ENCODE measurements around the gene POLR2L.

POLR2L gene

GRCh38 chr11:812390-812789, 29.9 kb downstream of the POLR2L start:
- no peak for DNase-seq (ENCODE audit: low read depth, low spot score)

- no peak for DNase-seq (ENCODE audit: low read depth, low spot score)
Measured at GRCh38 chr11:811446-812245, 30.7 kb downstream of the POLR2L start.

DNA sequence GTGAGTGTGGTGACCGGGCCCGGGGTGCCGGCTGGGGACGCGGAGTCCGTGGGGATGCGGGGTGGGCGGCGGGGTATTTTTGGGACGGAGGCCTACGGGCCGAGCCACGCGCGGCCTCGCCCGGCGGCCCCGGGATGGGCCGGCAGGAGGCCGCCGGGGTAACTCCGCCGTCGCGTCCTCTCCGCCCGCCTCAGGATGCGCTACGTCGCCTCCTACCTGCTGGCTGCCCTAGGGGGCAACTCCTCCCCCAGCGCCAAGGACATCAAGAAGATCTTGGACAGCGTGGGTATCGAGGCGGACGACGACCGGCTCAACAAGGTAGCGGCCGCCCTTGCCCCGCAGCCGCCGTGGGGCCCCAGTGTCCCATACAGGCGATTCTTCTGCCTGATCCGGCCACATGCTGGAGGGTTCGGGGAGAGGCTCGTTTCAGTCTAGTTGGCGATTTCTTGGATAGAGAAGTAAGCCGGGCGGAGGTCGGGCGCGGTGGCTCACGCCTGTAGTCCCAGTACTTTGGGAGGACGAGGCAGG, 32.2 kb downstream of the POLR2L start:
- no peak for DNase-seq (ENCODE audit: low read depth, low spot score)

DNA sequence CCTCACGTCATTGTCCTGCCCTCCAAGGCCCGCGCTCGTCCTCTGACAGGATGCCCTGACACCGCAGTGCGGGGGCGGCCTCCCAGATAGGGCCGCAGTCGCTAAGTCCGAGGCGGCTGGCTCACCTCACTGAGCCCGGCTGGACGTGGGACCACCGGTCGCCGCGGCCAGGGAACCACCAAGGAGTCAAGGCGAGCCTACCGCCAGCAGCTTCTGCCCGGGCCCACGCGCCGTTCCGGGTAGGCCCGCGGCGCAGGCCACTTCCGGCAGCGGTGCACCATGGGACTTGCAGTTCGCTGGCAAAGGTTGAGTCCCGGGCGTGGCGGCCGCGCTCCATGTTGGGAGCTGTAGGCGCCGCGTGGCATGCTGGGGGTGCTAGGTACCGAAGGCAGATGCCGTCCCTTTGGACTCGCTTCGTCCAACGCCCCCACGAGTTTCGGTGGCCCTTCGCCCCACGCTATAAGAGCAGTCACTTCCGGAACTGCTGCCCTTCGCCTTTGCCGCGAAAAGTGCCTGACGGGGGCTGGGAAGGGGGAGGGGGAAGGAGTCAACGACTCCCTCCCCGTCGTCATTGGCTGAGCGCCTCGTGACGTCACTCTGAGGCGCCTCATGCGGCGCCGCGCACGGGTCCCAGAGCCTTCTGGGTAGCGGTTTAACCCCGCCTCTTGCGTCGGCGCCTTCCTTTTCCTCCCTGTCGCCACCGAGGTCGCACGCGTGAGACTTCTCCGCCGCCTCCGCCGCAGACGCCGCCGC, 32.9 kb downstream of the POLR2L start, which contains the start of gene RPLP2:
Gene RPLP2, plus strand, starts transcription at position 681 of the 753 bp plus-strand sequence. CDS start 268 bp downstream, outside the sequence.
- DNase-seq (ENCODE audit: low read depth, low spot score): peak; percentile 97

DNA sequence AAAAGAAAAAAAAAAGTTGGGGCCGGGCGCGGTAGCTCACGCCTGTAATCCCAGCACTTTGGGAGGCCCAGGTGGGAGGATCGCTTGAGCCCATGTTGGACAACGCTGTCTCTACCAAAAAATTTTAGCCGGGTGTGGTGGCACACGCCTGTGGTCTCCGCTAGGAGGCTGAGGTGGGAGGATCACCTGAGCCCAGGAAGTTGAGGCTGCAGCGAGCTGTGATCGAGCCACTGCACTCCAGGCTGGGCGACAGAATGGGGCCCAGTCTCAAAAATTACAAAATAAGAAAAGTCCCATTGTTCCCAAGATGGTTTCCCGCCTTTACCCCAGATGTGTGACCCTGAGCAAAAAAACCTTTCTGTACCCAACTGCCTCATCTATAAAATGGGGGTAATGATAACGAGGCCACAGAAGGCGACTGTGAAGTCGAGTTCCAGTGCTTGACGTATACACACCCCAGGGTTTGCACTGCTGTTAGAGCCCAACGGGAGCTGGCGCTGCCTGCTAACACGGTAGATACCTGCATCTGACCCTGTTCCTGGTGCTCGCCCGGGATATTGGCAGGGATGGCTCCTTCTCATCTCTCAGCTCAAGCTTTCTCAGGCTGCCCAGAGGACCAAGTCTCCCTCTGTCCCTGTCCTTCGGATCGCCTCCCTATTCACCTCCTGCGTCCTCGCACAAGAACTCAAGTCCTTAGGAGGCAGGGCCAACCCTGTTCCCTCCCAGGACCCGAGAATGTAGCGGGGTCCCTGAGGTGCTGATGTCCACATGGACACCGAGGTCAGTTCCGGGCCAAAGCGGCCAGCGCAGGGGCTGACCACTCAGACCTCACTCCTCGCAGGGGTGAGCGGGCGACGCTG, 33.7 kb downstream of the POLR2L start:
- DNase-seq (ENCODE audit: low read depth, low spot score): no peak

DNA sequence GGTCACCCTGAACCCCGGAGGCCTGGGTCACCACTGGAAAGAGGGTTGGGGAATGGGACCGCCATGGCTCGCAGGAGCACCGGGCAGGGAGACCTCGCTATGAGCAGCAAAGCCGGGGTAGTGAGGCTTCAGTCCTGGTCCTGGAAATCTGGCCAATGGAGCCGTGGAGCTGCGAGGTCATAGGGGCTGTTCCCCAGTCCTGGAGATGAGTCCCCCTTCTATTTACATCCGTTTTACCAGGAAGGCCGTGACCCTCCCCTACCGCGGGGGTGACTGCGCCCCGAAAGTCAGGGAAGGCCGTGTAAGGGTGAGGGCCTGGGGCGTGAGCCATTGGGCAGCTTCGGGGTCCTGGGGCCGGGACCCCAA, 37.7 kb downstream of the POLR2L start:
- no peak for DNase-seq (ENCODE audit: low read depth, low spot score)

GRCh38 chr11:803770-804598, 38.3 kb downstream of the POLR2L start:
- no peak for DNase-seq (ENCODE audit: low read depth, low spot score)

- DNase-seq (ENCODE audit: low read depth, low spot score): no peak
Measured at GRCh38 chr11:803467-803742, 38.9 kb downstream of the POLR2L start.

DNA sequence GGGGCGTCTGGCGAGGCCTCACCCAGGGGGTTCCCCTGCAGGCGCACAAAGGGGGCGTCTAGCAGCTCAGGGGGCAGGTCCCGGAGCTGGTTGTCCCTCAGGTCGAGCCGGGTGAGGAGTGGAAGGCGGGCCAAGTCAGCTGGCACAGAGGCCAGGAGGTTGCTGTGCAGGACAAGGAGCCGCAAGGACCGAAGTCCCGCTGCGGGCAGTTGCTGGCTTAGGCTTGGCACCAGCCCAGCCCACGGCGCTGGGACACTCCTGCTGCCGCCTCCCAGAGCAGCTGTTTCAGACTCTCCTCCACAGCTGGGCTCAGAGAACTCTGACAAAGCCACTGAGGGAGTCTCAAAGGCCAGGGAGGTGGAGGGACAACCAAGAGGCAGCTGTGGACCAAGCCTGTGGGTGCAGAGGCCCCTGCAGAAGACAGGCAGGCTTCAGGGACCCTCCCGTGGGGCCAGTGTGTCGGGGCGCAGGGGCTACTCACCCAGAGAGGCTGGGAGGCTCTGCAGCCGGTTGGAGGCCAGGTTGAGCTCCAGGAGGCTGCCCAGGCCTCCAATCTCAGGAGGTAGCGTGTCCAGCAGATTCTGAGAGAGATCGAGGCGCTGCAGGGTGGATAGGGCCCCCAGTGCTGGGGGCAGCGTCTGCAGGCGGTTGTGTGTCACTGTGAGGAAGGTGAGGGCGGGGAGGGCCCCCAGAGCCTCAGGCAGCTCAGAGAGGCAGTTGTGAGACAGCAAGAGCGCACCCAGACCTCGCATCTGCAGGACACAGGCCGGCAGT, 39.4 kb downstream of the POLR2L start:
- no peak for DNase-seq (ENCODE audit: low read depth, low spot score)

DNA sequence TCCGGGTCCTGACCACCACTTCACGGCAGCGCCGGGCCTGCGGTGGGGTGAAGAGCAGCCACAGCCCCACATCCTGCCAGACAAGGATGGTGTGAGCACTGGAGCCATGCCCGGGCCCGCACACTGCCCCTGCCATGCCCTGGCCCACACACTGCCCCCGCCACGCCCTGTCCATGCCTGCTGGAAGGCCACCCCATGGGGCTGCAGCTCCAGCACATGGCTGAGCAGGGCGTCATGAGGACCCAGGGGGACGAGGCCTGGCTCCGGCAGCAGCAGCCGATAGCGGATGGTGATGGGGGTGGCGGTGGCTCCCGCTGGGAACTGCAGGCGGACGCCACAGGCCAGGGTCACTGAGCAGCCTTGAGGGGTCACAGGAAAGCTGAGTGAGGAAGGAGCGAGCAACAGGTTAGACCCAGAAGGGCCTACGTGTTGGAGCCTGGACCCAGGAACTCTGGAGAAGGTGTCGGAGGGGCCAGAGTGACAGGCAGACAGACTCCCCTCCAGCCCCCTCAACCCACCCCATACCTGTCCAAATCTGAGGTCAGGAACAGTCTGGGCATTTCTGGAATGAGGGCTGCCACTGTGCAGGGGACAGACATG, 40.2 kb downstream of the POLR2L start:
- DNase-seq (ENCODE audit: low read depth, low spot score): no peak

GRCh38 chr11:801097-801780, 41.1 kb downstream of the POLR2L start:
- DNase-seq (ENCODE audit: low read depth, low spot score): no peak

- DNase-seq (ENCODE audit: low read depth, low spot score): no peak
Measured at GRCh38 chr11:800473-800872, 41.9 kb downstream of the POLR2L start.

DNA sequence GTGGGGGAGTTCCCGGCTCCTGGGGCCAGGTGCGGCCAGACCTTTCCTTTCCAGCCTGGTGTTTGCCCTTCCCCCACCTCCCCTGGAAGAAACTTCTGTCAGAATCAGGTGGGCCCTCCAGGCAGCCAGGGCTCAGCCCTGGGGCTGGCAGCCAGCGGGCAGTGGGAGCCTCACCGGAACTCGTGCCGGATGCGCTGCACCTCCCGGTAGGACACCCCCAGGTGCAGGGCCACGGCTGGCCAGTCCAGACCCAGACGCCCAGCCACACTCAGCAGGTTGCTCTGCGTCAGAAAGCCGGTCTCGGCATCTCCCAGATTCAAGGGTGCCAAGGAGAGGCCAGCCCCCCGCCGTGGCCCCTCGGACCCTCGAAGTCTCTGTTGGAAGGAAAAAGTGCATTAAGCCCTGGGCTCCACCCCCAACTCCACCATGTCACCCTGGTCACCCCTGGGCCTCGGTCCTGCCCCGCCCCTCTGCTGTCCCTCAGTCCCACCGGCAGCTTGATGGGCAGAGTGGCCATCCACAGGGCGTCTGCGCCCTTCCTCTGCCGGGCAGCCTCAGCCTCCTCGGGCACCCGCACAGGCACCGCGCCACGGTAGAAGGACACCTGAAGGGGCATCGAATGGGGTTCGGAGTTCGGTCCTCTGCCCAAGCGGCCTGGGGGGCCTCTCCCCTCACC, 42.5 kb downstream of the POLR2L start:
- DNase-seq (ENCODE audit: low read depth, low spot score): no peak

DNA sequence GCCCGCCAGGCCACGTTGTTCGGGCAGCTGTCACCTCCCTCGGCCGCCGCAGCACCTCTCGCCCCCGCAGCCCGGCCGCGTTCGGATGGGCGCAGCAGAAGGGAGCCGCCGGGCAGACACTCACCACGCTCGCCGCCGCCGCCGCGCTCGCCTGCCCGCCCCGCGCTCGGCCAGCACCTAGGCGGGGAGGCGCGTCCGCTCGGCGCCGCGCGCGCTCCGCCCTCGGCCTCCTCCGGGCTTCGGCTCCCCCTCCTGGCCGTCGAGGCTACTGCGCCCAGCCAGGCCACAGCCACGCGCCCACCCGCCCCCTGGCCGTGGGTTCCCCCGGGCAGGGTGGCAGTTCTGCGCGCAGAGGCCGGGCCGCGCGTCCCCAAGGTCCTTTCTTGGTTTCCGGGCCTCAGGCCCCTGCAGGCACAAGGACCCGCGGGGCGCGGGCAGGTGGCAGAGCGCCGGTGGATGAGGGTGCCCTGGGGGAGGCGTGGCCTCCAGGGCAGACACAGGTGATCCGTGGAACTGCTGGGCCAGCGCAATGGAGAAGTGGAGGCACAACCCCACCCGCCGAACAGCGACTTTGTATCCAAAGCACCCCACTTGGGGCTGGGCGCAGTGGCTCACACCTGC, 44.1 kb downstream of the POLR2L start, which contains the start of gene SLC25A22:
Gene SLC25A22, minus strand, starts transcription at position 189 of the 621 bp plus-strand sequence. CDS start 3,275 bp downstream, outside the sequence.
- DNase-seq (ENCODE audit: low read depth, low spot score): peak; percentile 64

GRCh38 chr11:797296-798092, 44.8 kb downstream of the POLR2L start:
- peak; percentile 52 for DNase-seq (ENCODE audit: low read depth, low spot score)

DNA sequence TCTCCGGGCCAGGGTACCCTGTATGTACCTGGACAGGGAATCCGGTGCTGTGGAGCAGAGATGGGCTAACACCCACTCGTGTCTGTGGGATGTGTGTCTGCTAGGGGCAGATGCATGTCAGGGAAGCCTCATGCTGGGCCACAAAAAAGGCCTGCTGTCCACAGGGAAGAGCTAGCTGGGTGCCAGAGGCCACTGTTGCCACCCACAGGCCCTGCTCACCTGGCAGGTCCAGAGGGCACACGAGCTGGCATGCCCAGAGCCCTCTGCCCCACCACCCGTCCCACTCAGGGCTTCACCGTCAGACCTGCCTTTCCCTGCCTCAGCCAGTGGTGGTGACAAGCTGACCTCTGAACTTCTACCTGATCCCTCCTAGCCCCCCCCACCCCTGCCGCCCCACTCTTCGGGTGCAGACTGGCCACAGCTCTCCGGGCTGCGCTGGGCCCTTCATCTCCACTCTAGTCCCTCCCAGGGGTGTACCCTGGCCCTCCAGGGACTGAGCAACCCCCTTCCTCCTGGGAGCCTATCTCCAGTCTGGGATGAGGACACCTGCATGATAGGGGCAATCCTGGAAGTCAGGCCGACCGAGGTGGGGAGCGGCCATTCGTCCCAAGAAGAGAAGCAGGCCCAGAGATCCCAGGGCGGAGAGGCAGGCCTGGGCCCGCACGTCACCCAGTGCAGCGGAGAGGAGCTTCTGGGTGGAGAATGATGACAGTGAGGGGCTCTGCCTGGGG, 45.6 kb downstream of the POLR2L start:
- DNase-seq (ENCODE audit: low read depth, low spot score): no peak
